HG03060 (cell line): ENCODE data around the gene TMBIM6.
"Not testable (repeated sequence)": the region's sequence is repeated elsewhere in the genome, so short reads cannot be mapped to it uniquely, and the experiment has no call there.

Experiments
- ATAC-seq: cut with Tn5 transposase; IDR thresholded peaks from one replicate; pipeline ENCODE4 v1.9.1; 2021; ENCODE audit warnings: low read depth, moderate number of reproducible peaks; ENCODE audit not compliant: unreplicated experiment

TMBIM6 gene

GRCh38 chr12:49767333-49767732 lies 26.0 kb downstream of the TMBIM6 start:
- ATAC-seq = no peak

DNA sequence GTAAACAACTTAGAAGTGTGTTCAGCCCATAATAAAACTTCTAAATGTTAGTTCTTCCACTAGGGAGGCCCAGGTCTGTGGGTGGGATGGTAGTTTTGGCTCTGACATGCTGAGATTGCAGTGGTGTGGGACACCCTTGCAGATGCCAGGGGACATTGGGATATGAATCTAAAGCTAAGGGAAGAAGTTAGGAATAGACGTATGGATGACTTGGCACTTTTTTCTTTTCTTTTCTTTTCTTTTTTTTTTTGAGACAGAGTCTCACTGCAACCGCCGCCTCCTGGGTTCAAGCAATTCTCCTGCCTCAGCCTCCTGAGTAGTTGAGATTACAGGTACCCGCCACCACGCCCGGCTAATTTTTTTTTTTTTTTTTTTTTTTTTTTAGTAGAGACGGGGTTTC lies 31.7 kb downstream of the TMBIM6 start:
- ATAC-seq = not testable (repeated sequence)

DNA sequence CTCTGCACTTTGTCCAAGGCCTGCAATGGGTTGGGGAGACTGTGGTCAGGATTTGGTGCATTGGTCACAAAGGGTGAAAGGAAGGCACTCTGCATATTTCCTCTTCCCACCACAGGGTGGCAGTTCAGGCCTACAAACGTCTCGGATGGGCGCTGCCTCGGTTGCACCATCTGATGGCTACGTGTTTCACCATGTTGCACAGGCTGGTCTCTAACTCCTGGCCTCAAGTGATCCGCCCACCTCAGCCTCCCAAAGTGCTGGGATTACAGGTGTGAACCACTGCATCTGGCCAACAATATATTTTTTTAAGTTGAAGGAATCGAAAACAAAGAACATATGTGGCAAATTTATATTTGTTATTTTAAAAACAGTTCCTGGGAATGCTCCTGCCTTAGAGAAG lies 35.1 kb downstream of the TMBIM6 start:
- no peak for ATAC-seq

GRCh38 chr12:49776858-49777257 lies 35.5 kb downstream of the TMBIM6 start:
- no peak for ATAC-seq

DNA sequence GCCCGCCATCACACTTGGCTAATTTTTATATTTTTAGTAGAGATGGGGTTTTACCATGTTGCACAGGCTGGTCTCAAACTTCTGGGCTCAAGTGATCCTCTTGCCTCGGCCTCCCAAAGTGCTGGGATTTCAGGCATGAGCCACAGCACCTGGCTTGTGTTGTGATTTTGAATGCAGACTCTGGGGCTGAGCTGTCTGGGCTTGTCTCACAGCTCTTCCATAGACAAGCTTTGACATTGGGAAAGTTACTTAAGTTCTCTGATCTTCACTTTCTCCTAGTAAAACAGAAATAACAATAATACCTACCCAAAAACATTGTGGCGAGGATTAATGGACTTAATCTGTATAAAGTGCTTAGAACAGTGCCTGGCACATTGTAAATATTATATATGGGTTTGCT lies 36.0 kb downstream of the TMBIM6 start:
- ATAC-seq = no peak

- ATAC-seq = no peak
Observed at GRCh38 chr12:49777800-49778748, 36.7 kb downstream of the TMBIM6 start.

- no peak for ATAC-seq
Observed at GRCh38 chr12:49779581-49779980, 38.2 kb downstream of the TMBIM6 start.

GRCh38 chr12:49780914-49781313 lies 39.6 kb downstream of the TMBIM6 start:
- not testable (repeated sequence) for ATAC-seq

DNA sequence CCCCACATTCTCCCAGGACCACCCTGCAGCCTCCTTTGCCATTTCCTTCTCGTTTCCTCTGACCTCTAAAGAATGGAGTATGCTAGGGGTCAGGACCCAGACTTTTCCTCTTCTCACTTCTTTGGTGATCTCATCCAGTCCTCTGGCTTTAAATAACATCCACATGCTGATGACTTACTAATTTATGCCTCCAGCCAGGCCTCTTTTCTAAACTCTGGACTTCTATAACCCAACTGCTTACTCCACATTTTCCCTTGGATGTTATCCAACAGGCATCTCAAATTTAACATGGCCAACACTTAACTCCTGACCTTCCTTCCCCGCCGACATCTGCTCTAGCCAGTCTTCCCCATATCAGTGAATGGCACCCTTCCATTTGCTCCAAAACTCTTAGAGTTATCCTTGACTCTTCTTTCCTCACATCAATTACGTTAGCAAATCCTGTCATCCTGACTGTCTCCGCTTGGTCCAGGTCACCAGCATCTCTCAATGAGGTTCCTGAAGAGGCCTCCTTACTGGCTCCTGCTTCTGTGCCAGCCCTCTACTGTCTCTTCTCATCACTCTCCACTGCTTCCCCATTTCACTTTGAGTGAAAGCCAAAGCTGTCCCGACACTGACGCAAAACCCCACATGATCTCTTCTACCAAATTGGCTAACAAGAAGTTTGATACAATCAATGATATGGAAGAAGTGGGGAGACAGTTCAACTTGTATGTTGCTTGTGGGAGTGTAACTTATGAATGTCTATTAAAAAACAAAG lies 42.7 kb downstream of the TMBIM6 start:
- no peak for ATAC-seq

DNA sequence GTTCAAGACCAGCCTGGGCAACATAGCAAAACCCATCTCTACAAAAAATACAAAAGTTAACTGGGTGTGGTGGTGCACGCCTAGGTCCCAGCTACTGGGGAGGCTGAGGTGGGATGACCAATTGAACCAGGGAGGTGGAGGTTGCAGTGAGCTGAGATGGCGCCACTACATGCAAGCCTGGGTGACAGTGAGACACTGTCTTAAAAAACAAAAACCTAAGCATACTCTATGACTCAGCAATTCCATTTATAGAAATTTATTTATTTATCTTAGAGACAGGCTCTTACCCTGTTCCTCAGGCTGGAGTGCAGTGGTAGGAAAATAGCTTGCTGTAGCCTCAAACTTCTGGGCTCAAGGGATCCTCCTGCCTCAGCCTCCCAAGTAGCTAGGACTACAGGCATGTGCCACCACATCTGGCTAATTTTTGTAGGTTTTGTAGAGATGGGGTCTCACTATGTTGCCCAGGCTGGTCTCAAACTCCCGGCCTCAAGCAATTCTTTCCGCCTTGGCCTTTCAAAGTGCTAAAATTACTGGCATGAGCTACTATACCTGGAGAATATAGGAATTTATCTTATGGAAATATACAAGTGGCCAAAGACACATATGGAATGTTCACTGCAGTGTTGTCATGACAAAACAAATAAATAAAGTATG lies 43.5 kb downstream of the TMBIM6 start:
- ATAC-seq = no peak

DNA sequence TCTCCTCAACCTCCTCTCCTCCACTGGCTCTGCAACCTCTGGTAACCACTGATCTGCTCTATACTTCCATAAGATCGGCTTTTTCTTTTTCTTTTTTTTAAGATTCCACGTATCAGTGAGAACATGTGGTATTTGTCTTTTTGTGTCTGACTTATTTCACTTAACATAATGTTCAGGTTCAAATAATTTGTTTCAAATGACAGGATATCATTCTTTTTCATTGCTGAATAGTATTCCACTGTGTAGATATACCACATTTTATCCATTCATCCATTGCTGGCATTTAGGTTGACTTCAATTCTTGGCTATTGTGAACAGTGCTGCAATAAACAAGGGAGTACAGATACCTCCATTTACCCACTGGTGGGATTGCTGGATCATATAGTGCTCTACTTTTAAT lies 46.3 kb downstream of the TMBIM6 start:
- ATAC-seq = no peak

DNA sequence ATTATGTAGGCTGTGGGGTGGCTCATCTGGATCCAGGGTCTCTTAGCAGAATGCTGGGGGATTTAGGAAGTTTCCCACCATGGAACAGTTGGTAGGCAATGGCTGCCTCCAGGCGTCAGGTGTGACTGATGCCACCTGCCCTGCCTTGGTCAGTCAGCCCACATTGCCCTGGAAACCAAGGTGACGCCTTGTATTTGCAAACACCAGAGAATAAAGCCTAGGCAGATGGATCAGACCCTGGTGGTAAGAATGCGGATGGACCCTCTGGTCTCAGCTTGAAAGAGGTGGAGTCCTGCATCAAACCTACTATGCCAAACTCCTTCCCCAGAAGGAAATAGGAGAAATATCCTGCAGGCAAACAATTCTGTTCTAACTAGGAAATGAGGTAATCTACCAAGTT lies 48.6 kb downstream of the TMBIM6 start:
- ATAC-seq = no peak

DNA sequence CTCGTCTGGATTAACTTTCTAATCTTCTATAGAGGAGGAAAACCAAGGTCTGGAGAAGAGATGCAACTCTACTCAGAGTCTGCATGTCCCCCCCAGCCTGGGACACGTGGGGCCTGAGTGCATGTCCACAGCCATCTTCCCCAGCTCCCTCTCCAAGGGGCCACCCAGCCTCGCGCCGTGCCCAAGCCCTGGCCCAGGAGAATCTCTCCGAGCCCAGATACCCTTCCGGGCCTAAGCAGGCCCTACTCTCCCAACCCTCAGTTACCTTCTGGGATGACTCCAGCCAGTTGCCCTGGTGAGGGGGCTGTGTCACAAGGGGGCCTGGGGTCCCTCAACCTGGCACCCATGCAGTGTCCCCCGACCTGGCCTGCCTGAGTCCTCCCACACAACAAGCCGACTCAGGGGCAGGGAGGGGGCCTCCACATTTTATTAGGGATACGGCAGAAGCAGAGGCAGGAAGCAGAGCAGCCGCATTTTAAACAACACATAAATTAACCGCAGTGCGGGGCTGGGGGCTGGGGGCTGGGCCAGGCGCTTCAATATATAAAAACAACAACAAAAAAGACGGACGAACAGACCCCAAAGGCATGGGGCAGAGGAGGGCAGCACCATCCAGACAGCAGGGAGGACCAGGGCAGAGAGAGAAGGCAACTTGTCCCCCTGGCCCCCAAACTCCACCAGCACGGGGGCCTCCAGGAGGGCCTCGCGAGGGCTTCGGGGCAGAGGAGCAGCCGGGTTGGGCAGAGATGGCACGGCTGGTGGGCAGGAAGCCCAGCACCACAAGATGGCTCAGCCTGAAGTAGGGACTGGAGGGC lies 49.6 kb downstream of the TMBIM6 start:
- no peak for ATAC-seq

DNA sequence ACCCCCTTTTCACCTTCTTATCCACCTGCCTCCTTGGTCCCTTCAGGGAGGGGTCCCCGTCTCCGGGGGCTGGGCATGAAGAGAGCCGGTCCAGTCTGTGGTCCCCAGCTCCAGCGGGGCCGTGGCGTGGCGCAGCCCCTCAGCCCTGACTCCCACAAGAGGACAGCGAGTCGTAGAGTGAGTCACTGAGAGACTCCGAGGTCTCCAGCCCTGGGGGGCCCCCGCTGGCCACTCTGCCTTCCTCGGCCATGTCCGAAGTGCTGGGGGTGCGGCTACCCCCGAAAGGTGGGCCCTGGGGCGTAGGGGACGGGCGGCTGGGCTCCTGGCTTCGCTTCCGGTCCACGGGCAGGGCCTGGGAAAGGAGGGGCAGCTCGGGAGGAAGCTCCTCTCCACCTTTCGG lies 50.3 kb downstream of the TMBIM6 start:
- no peak for ATAC-seq

DNA sequence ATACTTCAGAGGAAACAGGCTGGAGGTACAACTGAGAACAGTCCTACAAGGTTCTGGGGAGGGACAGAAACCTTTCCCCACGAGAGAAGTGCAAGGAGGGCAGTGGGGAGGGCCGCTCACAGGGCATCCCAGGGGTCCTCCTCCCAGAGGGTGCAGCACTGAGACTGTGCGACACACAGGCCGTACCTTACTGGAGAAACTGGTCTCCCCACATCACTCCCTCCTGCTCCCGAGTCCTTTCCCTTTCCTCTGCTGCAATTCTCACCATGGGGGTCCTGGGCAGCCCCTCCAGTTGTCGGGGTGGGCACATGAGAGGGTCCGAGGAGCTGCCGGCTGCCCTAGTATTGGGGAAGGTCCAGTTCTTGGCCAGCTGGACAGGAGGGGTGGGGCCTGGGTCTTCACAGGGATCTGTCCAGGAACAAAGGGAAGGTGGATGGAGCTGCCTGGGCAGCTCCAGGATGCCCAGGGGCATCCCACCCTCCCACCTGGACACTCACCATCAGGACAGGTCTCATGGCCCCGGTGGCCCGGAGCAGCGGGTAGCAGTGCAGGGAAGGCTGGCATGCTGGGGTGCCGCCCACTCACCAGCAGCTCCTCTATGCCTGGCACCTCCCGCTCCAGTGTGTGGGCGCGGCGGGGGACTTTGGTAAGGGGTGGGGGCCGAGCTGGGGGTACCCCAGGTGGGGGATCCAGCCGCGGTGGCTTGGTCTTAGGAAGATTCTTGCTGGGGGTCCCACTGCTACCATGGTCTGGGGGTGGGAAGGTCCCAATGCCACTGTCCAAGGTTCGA lies 51.0 kb downstream of the TMBIM6 start:
- no peak for ATAC-seq

DNA sequence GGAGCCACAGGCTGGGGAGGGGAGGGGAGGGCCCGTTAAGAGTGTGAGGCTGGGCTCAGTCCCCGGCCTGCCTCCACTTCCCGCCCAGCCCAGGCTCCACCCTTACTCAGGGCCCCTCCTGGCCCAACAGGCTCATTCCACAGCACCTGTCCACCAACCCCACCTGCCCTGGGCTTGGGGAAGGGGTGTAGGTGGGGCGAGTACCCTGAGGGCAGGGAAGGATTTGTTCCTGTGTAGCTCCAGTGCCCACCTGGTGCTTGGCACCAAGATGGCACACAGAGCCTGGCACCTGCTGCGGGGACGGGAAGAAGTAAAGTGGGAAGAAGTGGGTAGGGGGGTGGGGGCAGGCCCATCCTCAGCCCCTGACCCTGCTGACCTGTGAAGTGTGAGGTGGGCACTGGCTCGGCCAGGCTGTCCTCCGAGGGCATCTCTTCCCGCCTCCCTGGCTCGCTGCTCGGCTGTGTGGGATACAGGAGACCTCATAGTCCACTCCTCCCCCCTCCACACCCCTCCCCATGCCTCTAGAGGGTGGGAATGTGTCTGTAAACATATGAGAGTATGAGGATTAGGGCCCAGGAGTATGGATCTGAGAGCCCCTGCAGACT lies 51.7 kb downstream of the TMBIM6 start:
- no peak for ATAC-seq

GRCh38 chr12:49793620-49794019 lies 52.3 kb downstream of the TMBIM6 start:
- no peak for ATAC-seq

GRCh38 chr12:49794021-49794420 lies 52.7 kb downstream of the TMBIM6 start:
- no peak for ATAC-seq
